Testis (tissue), 2 donors: ENCODE measurements around the gene C1orf115.
A peak's percentile ranks its signal among the peaks of the same experiment; 100 is the strongest.

Experiments
- CTCF ChIP-seq, 3 experiments: fragments of 450-650 bp in 2 of 3; fragments of 200-600 bp in 1 of 3; sonication (generic) in 1 of 3; IDR thresholded peaks; one replicate each; pipeline ENCODE4 v1.5.1; 2016 to 2019; ENCODE audit warnings: antibody characterized with exemption in 3 of 3, mild to moderate bottlenecking in 2 of 3, moderate library complexity in 1 of 3
- POLR2A ChIP-seq: fragments of 450-650 bp; IDR thresholded peaks from one replicate; pipeline ENCODE4 v1.6.1; 2017; ENCODE audit warnings: antibody characterized with exemption, mild to moderate bottlenecking, moderate library complexity

- peak; percentile 84 to 97 (median 90) for TF ChIP-seq CTCF (IDR thresholded peaks at IDR 0.05)
- no peak for TF ChIP-seq POLR2A
Observed at GRCh38 chr1:220690140-220691052, at the start of gene C1orf115.
